Choroid plexus epithelial cell (primary cell): ENCODE data around the gene MUSK.
"Not testable (repeated sequence)": the region's sequence is repeated elsewhere in the genome, so short reads cannot be mapped to it uniquely, and the experiment has no call there.

ENCODE experiments used
- DNase-seq: peaks from one replicate; pipeline ENCODE4 v3.0.0-alpha.2; 2010; ENCODE audit warnings: low read depth
- H3K4me3 ChIP-seq: 2 replicates; pipeline ENCODE4 v1.5.1; 2011; ENCODE audit warnings: low read depth, mild to moderate bottlenecking, control low read depth, low read length, moderate library complexity
- CTCF ChIP-seq: conservative IDR thresholded peaks from 2 replicates; pipeline ENCODE4 v1.5.1; 2011; ENCODE audit warnings: low read depth, mild to moderate bottlenecking, control low read depth, inconsistent platforms, low read length, moderate library complexity

MUSK gene

DNA sequence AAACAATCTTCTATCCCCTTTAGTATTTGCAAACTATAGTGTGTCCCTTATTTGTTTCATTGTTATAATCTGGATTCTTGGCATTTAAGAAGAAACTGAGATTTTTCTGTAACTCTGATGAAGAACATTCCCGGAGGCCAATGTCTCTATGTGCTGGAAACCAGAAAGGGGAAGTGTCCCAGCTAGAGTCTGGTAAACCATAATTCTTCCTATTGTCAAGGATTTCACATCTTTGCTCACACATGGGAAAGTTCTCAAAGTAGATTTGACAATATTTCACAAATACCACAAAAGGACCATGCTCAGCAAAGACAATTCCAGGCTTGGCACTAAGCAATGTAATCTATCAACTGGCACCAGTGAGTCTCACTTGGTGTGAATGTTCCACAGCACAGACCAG is 146.8 kb downstream of the MUSK start:
- no peak overlapping the region for H3K4me3 ChIP-seq
- no peak for DNase-seq
- no peak for TF ChIP-seq CTCF

GRCh38 chr9:110820381-110820780 is 151.8 kb downstream of the MUSK start:
- no peak overlapping the region for H3K4me3 ChIP-seq
- DNase-seq, result no peak
- TF ChIP-seq CTCF, result no peak

GRCh38 chr9:110821064-110821463 is 152.5 kb downstream of the MUSK start:
- TF ChIP-seq CTCF, result no peak
- H3K4me3 ChIP-seq, result no peak overlapping the region
- DNase-seq, result no peak

DNA sequence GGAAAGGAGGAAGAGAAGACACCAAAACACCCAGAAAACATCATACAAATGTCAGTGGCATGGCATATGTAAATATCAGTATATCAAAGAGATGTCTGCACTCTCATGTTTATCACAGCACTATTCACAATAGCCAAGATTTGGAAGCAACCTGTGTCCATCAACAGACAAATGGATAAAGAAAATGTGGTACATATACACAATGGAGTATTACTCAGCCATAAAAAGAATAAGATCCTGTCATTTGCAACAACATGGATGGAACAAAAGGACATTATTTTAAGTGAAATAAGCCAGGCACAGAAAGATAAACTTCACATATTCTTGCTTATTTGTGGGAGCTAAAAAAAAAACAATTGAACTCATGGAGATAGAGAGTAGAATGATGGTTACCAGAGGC is 156.5 kb downstream of the MUSK start:
- not testable (repeated sequence) for DNase-seq, H3K4me3 ChIP-seq

GRCh38 chr9:110825950-110826349 is 157.4 kb downstream of the MUSK start:
- no peak for TF ChIP-seq CTCF
- H3K4me3 ChIP-seq, result no peak overlapping the region
- no peak for DNase-seq

- DNase-seq, result not testable (repeated sequence)
These were observed 157.8 kb downstream of the MUSK start for GRCh38 chr9:110826400-110826799.

GRCh38 chr9:110828264-110828663 is 159.7 kb downstream of the MUSK start:
- no peak for TF ChIP-seq CTCF
- DNase-seq, result peak; percentile 64
- no peak overlapping the region for H3K4me3 ChIP-seq

More at GRCh38 chr9:110826400-110826799, 157.8 kb downstream of the MUSK start:
- H3K4me3 ChIP-seq, result not testable (repeated sequence)

- TF ChIP-seq CTCF, result no peak
- H3K4me3 ChIP-seq, result no peak overlapping the region
- DNase-seq, result no peak
These were observed 161.9 kb downstream of the MUSK start for GRCh38 chr9:110830495-110830894.
